Type B pancreatic cell (in vitro differentiated cells): ENCODE data around the gene SIRT1. TPM values are rescaled to one million over a fixed set of nuclear protein-coding genes. Genes with fewer than 3 reads are reported as not detected.

Experiments used
- DNase-seq: peaks from one replicate; pipeline ENCODE4 v3.0.0; 2021; ENCODE audit warnings: mixed read lengths; ENCODE audit not compliant: unreplicated experiment; ENCODE audit errors: extremely low spot score
- H3K27ac Mint-ChIP-seq: 2 replicates; pipeline ENCODE4 v1.8.0; 2021; ENCODE audit warnings: mild to moderate bottlenecking, mixed read lengths
- H3K27me3 Mint-ChIP-seq: 2 replicates; pipeline ENCODE4 v1.8.0; 2021; ENCODE audit warnings: mixed read lengths
- H3K36me3 Mint-ChIP-seq: 2 replicates; pipeline ENCODE4 v1.8.0; 2021; ENCODE audit warnings: mixed read lengths
- H3K4me1 Mint-ChIP-seq: one replicate; pipeline ENCODE4 v1.8.0; 2021; ENCODE audit warnings: mixed read lengths; ENCODE audit not compliant: unreplicated experiment
- H3K4me3 Mint-ChIP-seq: 2 replicates; pipeline ENCODE4 v1.8.0; 2021; ENCODE audit warnings: mild to moderate bottlenecking, mixed read lengths
- H3K9me3 Mint-ChIP-seq: 2 replicates; pipeline ENCODE4 v1.8.0; 2021; ENCODE audit warnings: mixed read lengths
- total RNA-seq: library from RNA; stranded (reverse); gene quantifications from 2 replicates; pipeline ENCODE4 v1.2.1, GENCODE V29; 2021; ENCODE audit warnings: low replicate concordance
- TF ChIP-seq, protein P1 (sequence below): fragments of 200-600 bp; sonication (generic); conservative IDR thresholded peaks from 2 replicates; pipeline ENCODE4 v1.5.0; 2021; ENCODE audit warnings: antibody characterized with exemption, mild to moderate bottlenecking

The SIRT1 gene
- total RNA-seq, 1 donor from 2014 or later: 30.4 TPM

DNA sequence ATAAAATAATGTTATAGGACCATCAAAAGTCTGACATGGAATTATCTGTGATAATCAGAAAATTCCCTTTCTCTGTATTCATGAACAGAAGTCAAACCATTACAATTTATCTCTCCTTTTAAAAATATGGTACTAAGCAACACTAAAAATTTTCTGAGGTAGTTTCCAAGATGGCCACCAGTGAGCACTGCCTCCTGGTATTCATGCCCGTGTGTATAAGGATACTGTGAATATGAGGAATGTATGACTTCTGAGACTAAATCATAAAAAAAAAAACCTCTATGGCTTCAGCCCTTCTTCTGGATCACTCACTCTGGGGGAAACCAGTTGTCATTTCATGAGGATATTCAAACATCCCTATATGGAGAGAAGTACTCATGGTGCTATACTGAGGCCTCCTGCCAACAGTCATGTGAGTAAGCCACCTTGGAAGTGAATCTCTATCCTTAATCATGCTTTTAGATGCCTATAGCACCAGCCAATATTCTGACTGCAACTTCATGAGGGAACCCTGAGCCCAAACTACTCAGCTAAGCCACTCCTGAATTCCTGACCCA, 41.1 kb downstream of the SIRT1 start:
- peaks cover 17% of the 10 kb centered on the region for H3K36me3 Mint-ChIP-seq
- no peaks in the 10 kb centered on the region for H3K27me3 Mint-ChIP-seq
- TF ChIP-seq, protein P1, sequence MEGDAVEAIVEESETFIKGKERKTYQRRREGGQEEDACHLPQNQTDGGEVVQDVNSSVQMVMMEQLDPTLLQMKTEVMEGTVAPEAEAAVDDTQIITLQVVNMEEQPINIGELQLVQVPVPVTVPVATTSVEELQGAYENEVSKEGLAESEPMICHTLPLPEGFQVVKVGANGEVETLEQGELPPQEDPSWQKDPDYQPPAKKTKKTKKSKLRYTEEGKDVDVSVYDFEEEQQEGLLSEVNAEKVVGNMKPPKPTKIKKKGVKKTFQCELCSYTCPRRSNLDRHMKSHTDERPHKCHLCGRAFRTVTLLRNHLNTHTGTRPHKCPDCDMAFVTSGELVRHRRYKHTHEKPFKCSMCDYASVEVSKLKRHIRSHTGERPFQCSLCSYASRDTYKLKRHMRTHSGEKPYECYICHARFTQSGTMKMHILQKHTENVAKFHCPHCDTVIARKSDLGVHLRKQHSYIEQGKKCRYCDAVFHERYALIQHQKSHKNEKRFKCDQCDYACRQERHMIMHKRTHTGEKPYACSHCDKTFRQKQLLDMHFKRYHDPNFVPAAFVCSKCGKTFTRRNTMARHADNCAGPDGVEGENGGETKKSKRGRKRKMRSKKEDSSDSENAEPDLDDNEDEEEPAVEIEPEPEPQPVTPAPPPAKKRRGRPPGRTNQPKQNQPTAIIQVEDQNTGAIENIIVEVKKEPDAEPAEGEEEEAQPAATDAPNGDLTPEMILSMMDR: no peak
- H3K4me3 Mint-ChIP-seq: no peak overlapping the region
- no peaks in the 10 kb centered on the region for H3K4me1 Mint-ChIP-seq
- no peak for DNase-seq
- H3K27ac Mint-ChIP-seq: no peak overlapping the region
- H3K9me3 Mint-ChIP-seq: no peaks in the 10 kb centered on the region

DNA sequence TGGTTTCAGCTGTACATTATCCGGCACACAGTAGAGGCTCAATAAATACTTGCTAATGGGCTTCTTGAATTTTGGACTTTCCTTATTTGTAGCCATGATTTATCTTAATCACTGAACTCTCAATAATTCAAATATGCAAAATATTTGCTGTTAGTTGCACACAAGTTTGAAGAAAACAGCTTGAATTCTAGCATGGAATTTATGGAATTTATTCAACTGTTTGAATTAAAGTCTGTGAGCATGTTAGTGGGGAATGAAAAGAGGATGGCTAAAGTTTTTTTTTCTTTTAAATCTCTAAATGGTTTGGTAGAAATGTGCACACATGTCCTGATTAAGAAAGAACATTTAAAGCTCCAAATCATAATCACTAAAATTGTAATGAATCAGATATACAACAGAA, 42.5 kb downstream of the SIRT1 start:
- no peaks in the 10 kb centered on the region for H3K9me3 Mint-ChIP-seq
- no peak overlapping the region for H3K27ac Mint-ChIP-seq
- H3K4me3 Mint-ChIP-seq: no peak overlapping the region
- H3K4me1 Mint-ChIP-seq: no peaks in the 10 kb centered on the region
- no peaks in the 10 kb centered on the region for H3K27me3 Mint-ChIP-seq
- TF ChIP-seq, protein P1: no peak
- H3K36me3 Mint-ChIP-seq: peaks cover 13% of the 10 kb centered on the region
- no peak for DNase-seq

DNA sequence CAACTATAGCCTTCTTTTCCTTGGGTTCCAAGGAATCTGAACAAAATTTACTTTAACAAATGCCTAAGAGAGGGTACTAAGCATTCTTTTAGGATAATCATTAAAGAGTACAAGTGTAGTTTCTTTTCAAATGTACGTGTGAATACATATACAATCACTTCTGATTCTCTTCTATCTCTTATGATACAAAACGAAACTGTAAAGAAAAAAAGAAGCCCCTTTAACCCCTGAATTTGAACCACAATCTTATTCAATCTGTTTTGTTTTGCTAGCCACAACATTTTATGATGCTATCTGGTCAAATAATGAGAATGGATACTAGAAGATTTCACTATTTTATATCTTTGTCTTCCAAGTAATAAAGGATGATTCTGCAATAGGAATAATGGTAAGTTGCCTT, 48.7 kb downstream of the SIRT1 start:
- TF ChIP-seq, protein P1: no peak
- Mint-ChIP-seq H3K4me1 (no peaks in the 10 kb centered on the region), H3K4me3 (no peak overlapping the region), H3K27ac (no peak overlapping the region), H3K36me3 (peaks cover 7% of the 10 kb centered on the region), H3K27me3 (no peaks in the 10 kb centered on the region), H3K9me3 (no peaks in the 10 kb centered on the region)
- no peak for DNase-seq

DNA sequence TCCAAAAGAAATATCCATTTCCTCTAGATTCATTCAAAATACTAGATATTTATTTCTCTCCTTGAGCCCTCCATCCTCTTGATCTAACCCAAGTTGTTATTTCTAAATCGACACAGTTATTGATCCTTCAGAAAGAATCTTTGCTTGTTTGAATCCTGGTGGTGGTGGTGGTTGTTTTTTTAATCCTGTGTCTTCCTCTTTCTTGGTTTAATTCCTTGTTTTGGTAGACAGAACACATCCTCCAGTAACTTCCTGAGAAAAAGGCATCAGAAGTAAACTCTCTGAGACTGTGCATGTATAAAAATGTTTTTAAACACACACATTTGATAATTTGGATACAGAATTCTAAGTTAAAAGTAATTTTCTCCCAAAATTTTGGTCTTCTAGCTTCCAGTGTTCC, 49.9 kb downstream of the SIRT1 start:
- no peak overlapping the region for H3K27ac Mint-ChIP-seq

DNA sequence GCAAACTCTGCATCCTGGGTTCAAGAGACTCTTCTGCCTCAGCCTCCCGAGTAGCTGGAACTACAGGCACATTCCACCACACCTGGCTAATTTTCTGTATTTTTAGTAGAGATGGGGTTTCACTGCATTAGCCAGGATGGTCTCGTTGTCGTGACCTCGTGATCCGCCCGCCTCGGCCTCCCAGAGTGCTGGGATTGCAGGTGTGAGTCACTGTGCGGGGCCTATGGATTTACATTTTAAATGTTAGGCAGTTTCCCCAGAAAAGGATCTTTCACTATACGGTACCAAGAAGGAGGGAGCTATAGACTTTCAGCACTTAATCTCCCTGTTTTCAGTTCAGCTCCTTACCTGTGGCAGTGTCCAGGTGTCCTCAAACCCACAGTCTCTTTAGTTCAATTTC, 50.8 kb downstream of the SIRT1 start:
- H3K27me3 Mint-ChIP-seq: no peaks in the 10 kb centered on the region
- H3K4me1 Mint-ChIP-seq: no peaks in the 10 kb centered on the region
- TF ChIP-seq, protein P1: no peak
- H3K36me3 Mint-ChIP-seq: peaks cover 10% of the 10 kb centered on the region
- H3K9me3 Mint-ChIP-seq: no peaks in the 10 kb centered on the region
- H3K27ac Mint-ChIP-seq: no peak overlapping the region
- no peak for DNase-seq
- no peak overlapping the region for H3K4me3 Mint-ChIP-seq

More for the DNA sequence above, 49.9 kb downstream of the SIRT1 start:
- no peak overlapping the region for H3K4me3 Mint-ChIP-seq
- no peaks in the 10 kb centered on the region for H3K27me3 Mint-ChIP-seq
- no peaks in the 10 kb centered on the region for H3K9me3 Mint-ChIP-seq
- no peaks in the 10 kb centered on the region for H3K4me1 Mint-ChIP-seq
- TF ChIP-seq, protein P1: no peak
- peaks cover 10% of the 10 kb centered on the region for H3K36me3 Mint-ChIP-seq
- DNase-seq: no peak

DNA sequence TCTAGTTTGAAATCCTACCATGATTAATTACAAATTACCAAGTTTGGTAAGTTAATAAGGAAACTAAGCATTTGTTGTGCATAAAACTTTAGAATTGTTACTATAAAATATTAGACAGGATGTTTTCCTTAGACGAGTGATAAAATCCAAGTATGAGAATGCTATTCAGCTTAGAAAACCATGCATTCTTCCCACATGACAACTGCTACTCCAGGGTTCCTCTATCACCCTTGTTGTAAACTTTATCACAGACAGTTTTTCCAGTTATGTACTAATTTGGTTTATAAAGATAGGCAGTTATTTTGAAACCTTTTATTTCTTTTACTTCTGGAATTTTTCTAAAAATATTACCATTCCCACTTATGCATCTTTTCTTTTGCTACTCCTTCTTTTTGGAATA, 52.0 kb downstream of the SIRT1 start:
- Mint-ChIP-seq H3K27ac (no peak overlapping the region), H3K27me3 (no peaks in the 10 kb centered on the region), H3K9me3 (no peaks in the 10 kb centered on the region), H3K4me1 (no peaks in the 10 kb centered on the region), H3K36me3 (peaks cover 8% of the 10 kb centered on the region), H3K4me3 (no peak overlapping the region)
- DNase-seq: no peak
- TF ChIP-seq, protein P1: no peak
